GM21737 (cell line): ENCODE results near the gene PRKD2.

Source experiments
- ATAC-seq: cut with Tn5 transposase; IDR thresholded peaks from one replicate; pipeline ENCODE4 v1.9.1; 2021; ENCODE audit warnings: mild to moderate bottlenecking, moderate library complexity; ENCODE audit not compliant: unreplicated experiment

PRKD2 gene

GRCh38 chr19:46665072-46665471 is 51.8 kb downstream of the PRKD2 start:
- ATAC-seq = no peak

- no peak for ATAC-seq
Measured at GRCh38 chr19:46661735-46662592, 55.0 kb downstream of the PRKD2 start.

- ATAC-seq = peak; percentile 86
Measured at GRCh38 chr19:46661020-46661731, 55.7 kb downstream of the PRKD2 start, which contains the start of gene DACT3. Gene DACT3 (minus strand): TSS chr19:46661182. CDS start chr19:46661064, 118 bp downstream.

GRCh38 chr19:46660551-46661019 is 56.3 kb downstream of the PRKD2 start:
- ATAC-seq = peak; percentile 1

- no peak for ATAC-seq
Measured at GRCh38 chr19:46660008-46660517, 56.9 kb downstream of the PRKD2 start.

- no peak for ATAC-seq
Measured at GRCh38 chr19:46659151-46660007, 57.5 kb downstream of the PRKD2 start.

- ATAC-seq = no peak
Measured at GRCh38 chr19:46656541-46656940, 60.4 kb downstream of the PRKD2 start.

GRCh38 chr19:46654621-46655152 is 62.2 kb downstream of the PRKD2 start:
- ATAC-seq = no peak

GRCh38 chr19:46650445-46650844 is 66.5 kb downstream of the PRKD2 start:
- ATAC-seq = no peak

- no peak for ATAC-seq
Measured at GRCh38 chr19:46648961-46649960, 67.7 kb downstream of the PRKD2 start.

GRCh38 chr19:46648060-46648960 is 68.6 kb downstream of the PRKD2 start:
- no peak for ATAC-seq

- ATAC-seq = no peak
Measured at GRCh38 chr19:46646402-46646801, 70.5 kb downstream of the PRKD2 start.

- no peak for ATAC-seq
Measured at GRCh38 chr19:46644720-46645119, 72.2 kb downstream of the PRKD2 start.

GRCh38 chr19:46640656-46641055 is 76.3 kb downstream of the PRKD2 start:
- no peak for ATAC-seq

- peak; percentile 16 for ATAC-seq
Measured at GRCh38 chr19:46639358-46640182, 77.3 kb downstream of the PRKD2 start.

GRCh38 chr19:46637224-46637623 is 79.7 kb downstream of the PRKD2 start:
- ATAC-seq = no peak
